Uterus (tissue), 4 donors: Measurements from ENCODE around the gene CLEC2B. TPM values are rescaled to one million over a fixed set of nuclear protein-coding genes. Genes with fewer than 3 reads are reported as not detected.

Experiments used
- DNase-seq, 2 donors: peaks; one replicate each; pipeline ENCODE4 v3.0.0-alpha.2; 2019 to 2020
- H3K27ac ChIP-seq, 2 donors: fragments of 200-600 bp; sonication (generic); 1 replicate in 1 of 2; 2 replicates in 1 of 2; pipeline ENCODE4 v1.5.1; 2016 to 2018
- H3K27me3 ChIP-seq, 2 donors: fragments of 200-600 bp; sonication (generic); one replicate each; pipeline ENCODE4 v1.5.1; 2018 to 2019; ENCODE audit warnings: control low read depth in 1 of 2
- H3K36me3 ChIP-seq, 2 donors: fragments of 200-600 bp; sonication (generic); one replicate each; pipeline ENCODE4 v1.5.1; 2019; ENCODE audit warnings: control low read depth in 1 of 2
- H3K4me1 ChIP-seq, 2 donors: fragments of 200-600 bp; sonication (generic); one replicate each; pipeline ENCODE4 v1.5.1; 2018 to 2019; ENCODE audit warnings: control low read depth in 1 of 2
- H3K4me3 ChIP-seq, 2 donors: fragments of 200-600 bp; sonication (generic); 1 replicate in 1 of 2; 2 replicates in 1 of 2; pipeline ENCODE4 v1.5.1; 2018 to 2019; ENCODE audit warnings: mild to moderate bottlenecking in 1 of 2
- H3K9me3 ChIP-seq, 2 donors: fragments of 200-600 bp; sonication (generic); one replicate each; pipeline ENCODE4 v1.5.1; 2019; ENCODE audit warnings: control low read depth in 1 of 2
- CTCF ChIP-seq, 4 experiments: fragments of 200-600 bp in 2 of 4; fragments of 450-650 bp in 2 of 4; sonication (generic) in 2 of 4; IDR thresholded peaks; one replicate each; pipeline ENCODE4 v1.5.1; 2016 to 2019; ENCODE audit warnings: antibody characterized with exemption in 4 of 4, mild to moderate bottlenecking in 2 of 4, moderate library complexity in 1 of 4
- POLR2A ChIP-seq, 2 donors: fragments of 450-650 bp; IDR thresholded peaks; one replicate each; pipeline ENCODE4 v1.6.1; 2016; ENCODE audit warnings: antibody characterized with exemption in 2 of 2, mild to moderate bottlenecking in 1 of 2, moderate library complexity in 1 of 2
- intact Hi-C: fragments of 100-400 bp; cut with DNase I; formaldehyde crosslinking; loops from one replicate; pipeline ENCODE4 v1.15.1; 2023; ENCODE audit warnings: low total_unique reads
- total RNA-seq, 4 donors: library from RNA; depleted of rRNA in 3 of 4; stranded (reverse); fragments of >200 nt in 3 of 4; gene quantifications; one replicate each; pipeline versions ENCODE4 v1.1.0 to v1.2.4, GENCODE V29; 2014 to 2023
- donor health status: DM: yes; HTN: yes; CAD: no.

The CLEC2B gene
- total RNA-seq, 4 donors from 2014 or later = 9.7 to 28.4 (median 22.6) TPM

- no peaks in the 10 kb centered on the region for H3K36me3 ChIP-seq
- intact Hi-C loops = no loop called here
- no peak for DNase-seq
- no peak overlapping the region for H3K4me3 ChIP-seq
- H3K4me1 ChIP-seq = no peaks in the 10 kb centered on the region
- H3K9me3 ChIP-seq = no peaks in the 10 kb centered on the region
- H3K27ac ChIP-seq = no peak overlapping the region
- no peaks in the 10 kb centered on the region for H3K27me3 ChIP-seq
- no peak for TF ChIP-seq CTCF (IDR thresholded peaks at IDR 0.05)
- no peak for TF ChIP-seq POLR2A (IDR thresholded peaks at IDR 0.05)
Measured at GRCh38 chr12:9805883-9806282, 63.3 kb downstream of the CLEC2B start.

Other genes starting within 250 kb of the CLEC2B start
- 10 to 100 TPM in 2 of 4 donors, 1 to 10 TPM in 2; 6.8 to 22.8 (median 13.9) TPM for gene CLEC2D, start 199.6 kb downstream of the CLEC2B start, total RNA-seq
- gene CLECL1, start 136.3 kb downstream of the CLEC2B start, total RNA-seq = 1 to 10 TPM in 1 of 4 donors, not detected in 3; 1.9 TPM
- 10 to 100 TPM in 1 of 4 donors, 1 to 10 TPM in 2, under 1 TPM in 1; 0.88 to 10.2 (median 2.9) TPM for gene CD69, start 108.5 kb downstream of the CLEC2B start, total RNA-seq
- gene KLRF1, start 41.9 kb downstream of the CLEC2B start, total RNA-seq = 1 to 10 TPM in 1 of 4 donors, under 1 TPM in 1, not detected in 2; 0.35 to 1.5 TPM
- gene KLRF2, start 12.1 kb upstream of the CLEC2B start, total RNA-seq = not detected
- not detected for gene CLEC2A, start 63.0 kb upstream of the CLEC2B start, total RNA-seq
- 1 to 10 TPM in 1 of 4 donors, under 1 TPM in 1, not detected in 2; 0.41 to 1.6 TPM for gene CLEC12A, start 102.1 kb upstream of the CLEC2B start, total RNA-seq
- gene CLEC1B, start 129.8 kb upstream of the CLEC2B start, total RNA-seq = under 1 TPM in 1 of 4 donors, not detected in 3; 0.35 TPM
- not detected for gene CLEC12B, start 141.3 kb upstream of the CLEC2B start, total RNA-seq
- gene CLEC9A, start 161.3 kb upstream of the CLEC2B start, total RNA-seq = under 1 TPM in 1 of 4 donors, not detected in 3; 0.90 TPM
- gene CLEC1A, start 229.6 kb upstream of the CLEC2B start, total RNA-seq = 10 to 100 TPM in 2 of 4 donors, 1 to 10 TPM in 2; 2.6 to 22.6 (median 13.8) TPM